ENCODE measurements around the gene TRAPPC2B. TPM values are rescaled to one million over a fixed set of nuclear protein-coding genes. Genes with fewer than 3 reads are reported as not detected.
A peak's percentile ranks its signal among the peaks of the same experiment; 100 is the strongest.
"Not testable (repeated sequence)": the region's sequence is repeated elsewhere in the genome, so short reads cannot be mapped to it uniquely, and the experiment has no call there.

TRAPPC2B gene
- polyA plus RNA-seq, 1 donor = 12.1 TPM

DNA sequence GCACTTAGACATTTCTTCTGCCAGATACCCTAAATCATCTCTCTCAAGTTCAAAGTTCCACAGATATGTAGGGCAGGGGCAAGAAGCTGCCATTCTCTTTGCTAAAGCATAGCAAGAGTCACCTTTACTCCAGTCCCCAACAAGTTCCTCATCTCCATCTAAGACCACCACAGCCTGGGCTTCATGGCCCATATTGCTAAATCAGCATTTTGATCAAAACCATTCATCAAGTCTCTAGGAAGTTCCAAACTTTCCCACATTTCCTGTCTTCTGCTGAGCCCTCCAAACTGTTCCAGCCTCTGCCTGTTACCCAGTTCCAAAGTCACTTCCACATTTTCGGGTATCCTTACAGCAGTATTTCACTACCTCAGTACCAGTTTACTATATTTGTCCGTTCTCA lies 11.3 kb downstream of the TRAPPC2B start:
- not testable (repeated sequence) for DNase-seq

DNA sequence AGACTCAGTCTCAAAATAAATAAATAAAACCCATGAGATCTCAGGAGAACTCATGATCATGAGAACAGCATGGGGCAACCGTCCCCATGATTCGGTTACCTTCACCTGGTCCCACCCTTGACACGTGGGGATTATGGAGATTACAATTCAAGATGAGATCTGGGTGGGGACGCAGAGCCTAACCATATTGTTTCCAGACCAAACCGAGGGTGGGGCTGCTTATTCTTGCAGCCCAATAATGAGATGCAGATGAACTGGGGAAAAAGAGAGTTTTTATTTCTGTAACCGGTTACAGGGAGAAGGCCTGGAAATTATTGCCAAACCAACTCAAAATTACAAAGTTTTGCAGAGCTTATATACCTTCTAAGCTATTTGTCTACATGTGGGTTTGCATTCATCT lies 12.8 kb downstream of the TRAPPC2B start:
- DNase-seq = no peak

DNA sequence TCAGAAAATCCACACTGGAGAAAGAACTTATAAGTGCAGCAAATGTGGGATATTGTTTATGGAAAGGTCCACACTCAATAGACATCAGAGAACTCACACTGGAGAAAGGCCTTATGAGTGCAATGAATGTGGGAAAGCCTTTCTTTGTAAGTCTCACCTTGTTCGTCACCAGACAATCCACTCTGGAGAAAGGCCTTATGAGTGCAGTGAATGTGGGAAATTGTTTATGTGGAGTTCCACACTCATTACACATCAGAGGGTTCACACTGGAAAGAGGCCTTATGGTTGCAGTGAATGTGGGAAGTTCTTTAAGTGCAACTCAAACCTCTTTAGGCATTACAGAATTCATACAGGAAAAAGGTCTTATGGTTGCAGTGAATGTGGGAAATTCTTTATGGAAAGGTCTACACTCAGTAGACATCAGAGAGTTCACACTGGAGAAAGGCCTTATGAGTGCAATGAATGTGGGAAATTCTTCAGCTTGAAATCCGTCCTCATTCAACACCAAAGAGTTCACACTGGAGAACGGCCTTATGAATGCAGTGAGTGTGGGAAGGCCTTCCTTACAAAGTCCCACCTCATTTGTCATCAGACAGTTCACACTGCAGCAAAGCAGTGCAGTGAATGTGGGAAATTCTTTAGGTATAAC lies 14.3 kb downstream of the TRAPPC2B start:
- DNase-seq = no peak

DNA sequence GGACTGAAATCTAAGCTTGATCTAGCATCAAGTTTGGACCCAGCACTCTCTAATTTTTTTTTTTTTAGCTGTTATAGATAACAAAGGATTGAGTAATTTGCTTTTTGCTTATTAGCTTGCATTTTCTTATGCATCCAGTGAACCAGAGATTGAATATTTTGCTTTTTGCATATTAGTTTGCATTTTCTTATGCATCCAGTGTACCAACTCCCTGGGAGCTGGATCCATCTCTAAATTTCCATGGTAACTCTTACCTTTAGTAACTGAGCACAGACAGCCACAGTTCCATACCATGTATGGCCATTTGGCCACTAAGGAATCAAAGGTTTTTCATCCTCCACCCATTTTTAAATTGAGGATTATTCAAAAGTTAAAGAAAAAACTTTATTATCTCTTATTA lies 17.6 kb downstream of the TRAPPC2B start:
- DNase-seq = no peak

- DNase-seq = no peak
Measured at GRCh38 chr19:57382806-57383488, 19.6 kb downstream of the TRAPPC2B start.

- DNase-seq = no peak
Measured at GRCh38 chr19:57389194-57389729, 25.9 kb downstream of the TRAPPC2B start.

DNA sequence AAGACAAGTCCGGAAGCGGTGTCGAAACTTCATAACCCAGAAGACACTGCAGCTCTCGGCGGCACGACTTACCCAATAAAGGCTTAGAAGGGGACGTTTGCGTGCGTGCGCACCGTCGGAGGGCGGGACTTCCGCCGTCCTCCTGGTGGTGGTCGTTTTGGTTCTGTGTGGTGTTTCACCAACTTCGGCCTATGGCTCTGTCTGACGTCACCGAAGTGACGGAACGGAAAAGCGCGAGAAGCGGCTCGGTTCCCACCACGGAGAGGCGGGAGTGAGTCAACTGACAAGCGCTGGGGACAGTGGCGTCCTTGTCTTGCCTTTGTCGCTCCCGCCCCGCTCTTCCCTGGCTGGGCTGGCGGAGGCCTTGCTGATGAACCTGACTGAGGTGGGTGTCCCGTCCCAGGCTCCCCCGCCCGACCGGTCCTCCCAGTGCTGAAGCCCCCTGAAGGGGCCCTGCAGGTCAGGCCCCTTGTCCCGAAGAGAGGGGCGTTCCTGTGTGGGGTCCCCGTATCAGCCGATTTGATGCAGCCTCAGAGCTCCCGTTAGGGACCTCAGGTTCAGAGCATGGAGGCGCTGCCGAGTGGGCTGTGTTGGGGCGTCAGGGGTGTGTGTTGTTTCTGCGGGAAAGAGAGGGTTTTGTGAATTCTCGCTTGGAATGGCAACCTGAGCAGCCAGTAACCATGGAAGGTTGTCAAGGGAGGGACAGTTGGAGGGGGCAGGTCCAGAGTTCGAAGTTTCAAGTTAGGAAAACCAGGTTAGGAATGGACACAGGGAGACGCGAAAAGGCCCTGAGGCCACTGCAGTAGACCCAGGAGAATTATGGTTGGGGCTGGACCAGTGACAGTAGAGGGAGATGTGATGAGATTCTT lies 26.6 kb downstream of the TRAPPC2B start, which contains the start of gene ZNF548:
TSS of gene ZNF548 (plus strand) at position 125 of the 869 bp plus-strand sequence. CDS start at position 371, 246 bp downstream.
- DNase-seq = peak; percentile 98

DNA sequence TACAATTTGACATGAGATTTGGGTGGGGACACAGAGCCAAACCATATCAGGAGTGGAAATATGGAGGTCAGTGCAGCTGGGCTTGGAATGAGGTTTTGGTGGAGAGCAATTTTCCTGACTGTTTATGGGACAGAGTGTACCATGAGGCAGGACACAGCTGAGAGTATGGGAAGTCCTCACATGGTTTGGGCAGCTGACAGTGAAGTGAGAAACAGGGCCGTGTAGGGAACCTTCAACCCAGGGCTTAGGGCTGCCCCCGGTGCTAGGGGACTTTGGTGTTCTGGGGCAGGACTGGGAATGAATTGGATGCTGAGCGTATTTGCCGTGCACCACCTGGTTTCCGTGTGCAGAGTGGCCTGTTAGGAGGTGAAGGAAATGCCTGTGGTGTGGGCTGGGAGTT lies 32.4 kb downstream of the TRAPPC2B start:
- DNase-seq = no peak

DNA sequence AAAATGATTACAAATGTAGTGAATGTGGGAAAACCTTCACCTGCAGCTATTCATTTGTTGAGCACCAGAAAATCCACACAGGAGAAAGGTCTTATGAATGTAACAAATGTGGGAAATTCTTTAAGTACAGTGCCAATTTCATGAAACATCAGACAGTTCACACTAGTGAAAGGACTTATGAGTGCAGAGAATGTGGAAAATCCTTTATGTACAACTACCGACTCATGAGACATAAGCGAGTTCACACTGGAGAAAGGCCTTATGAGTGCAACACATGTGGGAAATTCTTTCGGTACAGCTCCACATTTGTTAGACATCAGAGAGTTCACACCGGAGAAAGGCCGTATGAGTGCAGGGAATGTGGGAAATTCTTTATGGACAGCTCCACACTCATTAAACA lies 35.5 kb downstream of the TRAPPC2B start:
- DNase-seq = no peak

- DNase-seq = no peak
Measured at GRCh38 chr19:57403737-57404563, 40.6 kb downstream of the TRAPPC2B start.

- DNase-seq = no peak
Measured at GRCh38 chr19:57406516-57407123, 43.3 kb downstream of the TRAPPC2B start.

GRCh38 chr19:57410877-57411671 lies 47.7 kb downstream of the TRAPPC2B start, which contains the start of gene ZNF17:
Gene ZNF17, plus strand, starts transcription at chr19:57411161. Its CDS starts 2,455 bp downstream, at chr19:57413616.
- DNase-seq = peak; percentile 94

Other genes starting within 250 kb of the TRAPPC2B start
- not detected for gene USP29, start 243.6 kb upstream of the TRAPPC2B start, polyA plus RNA-seq (ENCODE audit: insufficient read length)
- gene ZIM3, start 218.3 kb upstream of the TRAPPC2B start, polyA plus RNA-seq (ENCODE audit: insufficient read length) = not detected
- gene DUXA, start 196.1 kb upstream of the TRAPPC2B start, polyA plus RNA-seq (ENCODE audit: insufficient read length) = not detected
- 13.7 TPM for gene ZNF264, start 172.1 kb upstream of the TRAPPC2B start, polyA plus RNA-seq (ENCODE audit: insufficient read length)
- 0.66 TPM for gene AURKC, start 132.5 kb upstream of the TRAPPC2B start, polyA plus RNA-seq (ENCODE audit: insufficient read length)
- 4.9 TPM for gene ZNF805, start 122.9 kb upstream of the TRAPPC2B start, polyA plus RNA-seq (ENCODE audit: insufficient read length)
- gene ZNF460, start 83.1 kb upstream of the TRAPPC2B start, polyA plus RNA-seq (ENCODE audit: insufficient read length) = 4.5 TPM
- gene ZNF543, start 43.1 kb upstream of the TRAPPC2B start, polyA plus RNA-seq (ENCODE audit: insufficient read length) = 7.4 TPM
- 9.5 TPM for gene ZNF304, start 12.3 kb upstream of the TRAPPC2B start, polyA plus RNA-seq (ENCODE audit: insufficient read length)
- 2.6 TPM for gene ZNF547, start within 50 bp of the TRAPPC2B start, polyA plus RNA-seq (ENCODE audit: insufficient read length)
- 15.6 TPM for gene ZNF548, start 26.3 kb downstream of the TRAPPC2B start, polyA plus RNA-seq (ENCODE audit: insufficient read length)
- gene ZNF17, start 47.6 kb downstream of the TRAPPC2B start, polyA plus RNA-seq (ENCODE audit: insufficient read length) = 7.3 TPM
- 6.6 TPM for gene ZNF749, start 71.8 kb downstream of the TRAPPC2B start, polyA plus RNA-seq (ENCODE audit: insufficient read length)
- gene VN1R1, start 93.6 kb downstream of the TRAPPC2B start, polyA plus RNA-seq (ENCODE audit: insufficient read length) = 2.2 TPM
- 9.9 TPM for gene ZNF772, start 114.0 kb downstream of the TRAPPC2B start, polyA plus RNA-seq (ENCODE audit: insufficient read length)
- 8.2 TPM for gene ZNF419, start 124.2 kb downstream of the TRAPPC2B start, polyA plus RNA-seq (ENCODE audit: insufficient read length)
- gene ZNF773, start 136.4 kb downstream of the TRAPPC2B start, polyA plus RNA-seq (ENCODE audit: insufficient read length) = 6.8 TPM
- gene ZNF549, start 163.8 kb downstream of the TRAPPC2B start, polyA plus RNA-seq (ENCODE audit: insufficient read length) = 7.2 TPM
- 12.8 TPM for gene ZNF550, start 196.3 kb downstream of the TRAPPC2B start, polyA plus RNA-seq (ENCODE audit: insufficient read length)
- gene ZNF416, start 215.4 kb downstream of the TRAPPC2B start, polyA plus RNA-seq (ENCODE audit: insufficient read length) = 5.2 TPM
- 4.6 TPM for gene ZIK1, start 220.6 kb downstream of the TRAPPC2B start, polyA plus RNA-seq (ENCODE audit: insufficient read length)
- 3.3 TPM for gene ZNF530, start 236.3 kb downstream of the TRAPPC2B start, polyA plus RNA-seq (ENCODE audit: insufficient read length)

Measured in hindlimb muscle (tissue), 1 donor.